GM18517 (cell line): Measurements from ENCODE around the gene DYSF.

Experiments
- ATAC-seq: cut with Tn5 transposase; IDR thresholded peaks from one replicate; pipeline ENCODE4 v1.9.1; 2021; ENCODE audit warnings: mild to moderate bottlenecking, moderate library complexity; ENCODE audit not compliant: unreplicated experiment

DYSF gene

GRCh38 chr2:71714601-71715240 is 261.4 kb downstream of the DYSF start:
- ATAC-seq: no peak

GRCh38 chr2:71715241-71715750 is 261.9 kb downstream of the DYSF start:
- ATAC-seq: no peak

- ATAC-seq: no peak
Measured at GRCh38 chr2:71715951-71716696, 262.8 kb downstream of the DYSF start.

GRCh38 chr2:71716697-71717624 is 263.6 kb downstream of the DYSF start:
- ATAC-seq: no peak

GRCh38 chr2:71718686-71719085 is 265.3 kb downstream of the DYSF start:
- no peak for ATAC-seq

GRCh38 chr2:71719520-71720282 is 266.3 kb downstream of the DYSF start:
- no peak for ATAC-seq

- no peak for ATAC-seq
Measured at GRCh38 chr2:71720283-71720560, 266.9 kb downstream of the DYSF start.

- no peak for ATAC-seq
Measured at GRCh38 chr2:71720596-71721361, 267.4 kb downstream of the DYSF start.

- ATAC-seq: no peak
Measured at GRCh38 chr2:71721362-71721665, 268.0 kb downstream of the DYSF start.

- ATAC-seq: no peak
Measured at GRCh38 chr2:71721669-71722068, 268.3 kb downstream of the DYSF start.

- no peak for ATAC-seq
Measured at GRCh38 chr2:71722286-71722685, 268.9 kb downstream of the DYSF start.

GRCh38 chr2:71724793-71725192 is 271.4 kb downstream of the DYSF start:
- no peak for ATAC-seq

GRCh38 chr2:71725836-71726235 is 272.5 kb downstream of the DYSF start:
- ATAC-seq: no peak

GRCh38 chr2:71727562-71727961 is 274.2 kb downstream of the DYSF start:
- no peak for ATAC-seq

- ATAC-seq: no peak
Measured at GRCh38 chr2:71728036-71728435, 274.7 kb downstream of the DYSF start.

GRCh38 chr2:71730785-71731383 is 277.5 kb downstream of the DYSF start:
- no peak for ATAC-seq

GRCh38 chr2:71734620-71735019 is 281.3 kb downstream of the DYSF start:
- ATAC-seq: no peak

GRCh38 chr2:71735676-71736075 is 282.3 kb downstream of the DYSF start:
- ATAC-seq: no peak
